NCI-H1092 treated with DMSO at 0.1 percent for 48 hours (cell line): ENCODE measurements around the gene EFHD1.

ENCODE experiments used
- DNase-seq: peaks from one replicate; lab custom pipeline; 2025; lab: John Stamatoyannopoulos, UW

Gene EFHD1, protein sequence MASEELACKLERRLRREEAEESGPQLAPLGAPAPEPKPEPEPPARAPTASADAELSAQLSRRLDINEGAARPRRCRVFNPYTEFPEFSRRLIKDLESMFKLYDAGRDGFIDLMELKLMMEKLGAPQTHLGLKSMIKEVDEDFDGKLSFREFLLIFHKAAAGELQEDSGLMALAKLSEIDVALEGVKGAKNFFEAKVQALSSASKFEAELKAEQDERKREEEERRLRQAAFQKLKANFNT

DNA sequence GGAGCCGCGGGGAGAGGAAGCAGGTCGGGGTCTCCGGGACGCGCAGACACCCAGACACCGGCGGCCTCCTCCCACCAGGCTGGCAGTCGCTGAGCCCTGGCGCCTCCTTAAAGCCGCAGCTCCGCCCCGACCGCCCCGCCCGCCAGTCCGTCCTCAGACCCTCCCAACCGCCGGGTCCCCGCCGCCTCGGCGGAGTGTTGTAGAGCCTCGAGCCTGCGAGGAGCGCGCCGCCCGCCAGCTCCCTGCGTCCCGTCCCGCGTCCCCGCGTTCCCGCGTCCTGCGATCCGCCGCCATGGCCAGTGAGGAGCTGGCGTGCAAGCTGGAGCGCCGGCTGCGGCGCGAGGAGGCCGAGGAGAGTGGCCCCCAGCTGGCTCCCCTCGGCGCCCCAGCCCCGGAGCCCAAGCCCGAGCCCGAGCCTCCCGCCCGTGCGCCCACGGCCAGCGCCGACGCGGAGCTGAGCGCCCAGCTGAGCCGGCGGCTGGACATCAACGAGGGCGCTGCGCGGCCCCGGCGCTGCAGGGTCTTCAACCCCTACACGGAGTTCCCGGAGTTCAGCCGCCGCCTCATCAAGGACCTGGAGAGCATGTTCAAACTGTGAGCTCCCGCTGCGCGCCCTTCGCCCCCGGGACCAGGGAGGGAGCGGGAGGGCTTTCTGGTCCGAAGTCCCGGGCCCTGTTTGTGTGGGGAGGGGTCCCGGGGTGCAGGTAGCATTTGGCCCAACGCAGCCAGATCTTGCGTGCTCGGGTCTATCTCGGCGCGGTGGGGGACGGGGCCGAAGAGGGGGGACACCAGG, at the start of gene EFHD1:
Gene EFHD1, plus strand, starts transcription at position 192 of the 793 bp plus-strand sequence. Its CDS starts 101 bp downstream, at position 293.
- peak; percentile 36 for DNase-seq

DNA sequence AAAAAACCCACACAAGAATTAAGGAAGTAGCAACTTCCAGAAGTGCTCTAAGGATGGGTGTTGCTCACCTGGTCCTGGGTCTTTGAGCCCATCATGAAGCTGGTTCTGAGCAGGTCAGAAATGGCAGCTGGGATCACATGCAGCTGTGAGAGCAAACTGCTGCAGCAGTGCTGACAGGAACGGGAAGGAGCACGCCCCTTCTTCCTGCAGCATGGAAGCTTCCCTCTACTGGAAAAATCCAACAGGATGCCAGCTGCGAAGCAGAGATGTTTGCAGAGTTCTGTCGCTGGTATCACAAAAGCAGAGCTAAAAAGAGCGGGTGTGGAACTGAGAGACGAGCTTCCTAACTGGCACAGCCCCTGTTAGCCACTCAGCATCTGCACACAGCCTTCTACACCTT, 49.2 kb upstream of the EFHD1 start:
- no peak for DNase-seq

DNA sequence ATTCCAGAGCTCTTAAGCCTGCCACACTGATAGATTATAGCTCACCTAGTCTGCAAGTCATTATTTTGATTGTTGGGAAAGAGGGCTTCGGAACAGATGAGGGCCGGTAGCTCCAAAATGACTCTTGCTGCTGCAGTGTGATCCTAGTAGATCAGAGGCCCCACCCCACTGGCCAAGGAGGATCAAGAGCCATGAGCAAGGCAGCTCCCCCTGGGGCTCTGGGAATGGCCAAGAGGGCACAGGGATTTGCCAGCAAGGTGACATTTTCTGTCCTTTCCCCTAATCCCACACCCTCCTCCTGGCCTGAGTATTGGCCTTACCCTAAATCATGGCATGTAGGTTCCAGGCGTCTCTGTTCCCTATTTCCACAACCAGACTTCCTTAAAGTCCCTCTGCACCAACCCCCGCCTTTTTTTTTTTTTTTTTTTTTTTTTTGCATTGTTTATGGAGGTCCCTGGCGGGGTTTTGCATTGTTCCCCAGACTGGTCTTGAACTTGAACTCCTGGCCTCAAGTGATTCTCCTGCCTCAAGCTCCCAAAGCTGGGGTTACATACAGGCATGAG, 46.4 kb upstream of the EFHD1 start:
- no peak for DNase-seq

DNA sequence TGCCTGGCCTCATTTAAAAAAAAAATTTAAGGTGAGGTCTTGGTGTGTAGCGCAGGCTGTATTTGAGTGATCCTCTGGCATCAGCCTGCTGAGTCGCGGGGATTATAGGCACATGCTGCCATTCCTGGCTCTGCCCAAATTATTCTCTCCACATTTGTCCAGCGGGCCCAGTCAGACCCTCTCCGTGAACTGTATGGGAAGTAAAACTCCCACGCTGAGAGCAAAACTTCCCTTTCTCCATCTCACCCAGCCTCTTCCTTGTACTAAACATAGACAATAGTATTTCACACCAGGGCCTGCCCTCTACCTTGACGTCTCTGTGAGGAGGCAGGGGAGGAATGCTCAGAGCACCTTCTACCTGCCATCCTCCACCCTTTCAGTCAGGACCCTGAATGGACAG, 45.9 kb upstream of the EFHD1 start:
- DNase-seq = no peak

DNA sequence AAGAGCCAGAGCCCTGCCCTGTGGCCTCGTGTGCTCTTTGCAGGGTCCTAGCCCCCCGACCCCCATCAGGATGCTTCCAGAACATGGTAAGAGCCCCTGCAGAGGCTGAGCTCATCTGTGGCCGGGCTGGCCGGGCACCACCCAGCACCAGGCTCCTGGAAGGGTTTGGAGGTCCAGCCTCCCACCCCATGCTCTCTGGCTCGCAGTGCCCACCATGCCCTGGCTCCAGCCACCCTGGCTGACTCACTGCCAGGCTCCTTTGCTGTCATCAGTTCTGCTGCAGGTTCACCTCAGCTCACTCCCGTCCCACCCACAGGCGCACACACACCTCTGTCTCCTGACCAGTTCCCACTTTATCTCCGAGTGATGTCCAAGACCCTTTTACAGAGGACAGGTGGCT, 45.4 kb upstream of the EFHD1 start:
- no peak for DNase-seq

DNA sequence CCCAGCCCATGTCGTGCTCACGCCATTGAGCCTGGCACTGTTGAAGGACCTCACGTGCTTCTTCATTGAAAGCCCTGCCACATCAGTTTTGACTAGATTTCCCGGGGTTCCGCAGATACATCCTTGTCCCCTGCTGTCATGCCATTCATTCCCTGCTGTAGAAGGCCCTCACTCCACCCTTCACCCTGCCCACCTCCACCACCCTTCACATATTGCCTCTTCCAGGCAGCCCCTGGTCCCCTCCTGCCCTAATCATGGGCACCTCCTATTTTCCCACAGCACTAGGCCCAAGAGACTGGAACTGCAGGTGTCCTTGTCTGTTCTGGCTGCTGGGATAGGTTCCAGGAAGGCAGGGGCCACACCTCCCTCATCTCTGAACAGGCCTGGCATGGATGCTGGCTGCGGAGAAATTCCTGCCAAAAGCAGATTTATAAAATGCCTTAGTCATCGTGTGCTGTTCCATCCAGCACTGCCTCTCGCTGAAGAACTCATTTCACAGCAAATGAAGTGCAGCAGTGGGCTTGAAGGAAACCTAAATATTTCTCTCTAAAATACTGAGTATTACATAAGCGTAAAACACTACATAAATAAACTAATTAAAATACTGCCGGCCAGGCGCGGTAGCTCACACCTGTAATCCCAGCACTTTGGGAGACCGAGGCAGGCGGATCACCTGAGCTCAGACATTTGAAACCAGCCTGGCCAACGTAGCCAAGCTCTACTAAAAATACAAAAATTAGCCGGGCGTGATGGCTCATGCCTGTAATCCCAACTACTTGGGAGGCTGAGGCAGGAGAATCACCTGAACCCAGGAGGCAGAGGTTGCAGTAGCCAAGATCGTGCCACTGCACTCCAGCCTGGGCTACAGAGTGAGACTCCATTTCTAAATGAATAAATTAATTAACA, 44.5 kb upstream of the EFHD1 start:
- DNase-seq = peak; percentile 16

DNA sequence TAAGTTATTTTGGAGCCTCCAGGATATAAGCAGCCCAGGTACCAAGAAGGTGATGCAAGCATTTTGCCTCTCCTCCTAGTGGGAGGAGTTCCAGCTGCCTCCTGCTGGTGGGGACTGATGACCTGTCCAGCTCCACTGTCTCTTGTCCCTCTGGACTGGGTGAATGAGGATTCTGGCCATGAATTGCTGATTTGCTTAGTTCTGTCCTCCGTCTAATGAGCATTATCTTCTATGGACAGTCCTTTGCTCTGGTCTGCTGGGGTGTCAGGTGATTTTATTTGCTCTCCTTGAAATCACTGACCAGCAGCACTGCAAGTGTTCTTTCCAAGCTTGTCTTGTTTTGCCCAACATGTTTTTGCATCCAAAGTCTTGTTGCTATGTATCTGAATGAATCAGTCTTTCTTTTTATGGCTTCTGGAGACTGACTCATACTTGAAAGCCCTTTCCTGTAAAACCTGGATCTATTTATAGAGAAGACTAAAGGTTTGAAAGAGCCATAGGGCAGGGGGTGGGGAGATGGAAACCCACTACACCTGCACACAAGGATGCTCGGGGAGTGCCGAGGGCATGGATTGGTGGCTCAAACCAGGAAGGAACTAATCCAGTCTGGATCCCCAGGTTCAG, 40.5 kb upstream of the EFHD1 start:
- no peak for DNase-seq

DNA sequence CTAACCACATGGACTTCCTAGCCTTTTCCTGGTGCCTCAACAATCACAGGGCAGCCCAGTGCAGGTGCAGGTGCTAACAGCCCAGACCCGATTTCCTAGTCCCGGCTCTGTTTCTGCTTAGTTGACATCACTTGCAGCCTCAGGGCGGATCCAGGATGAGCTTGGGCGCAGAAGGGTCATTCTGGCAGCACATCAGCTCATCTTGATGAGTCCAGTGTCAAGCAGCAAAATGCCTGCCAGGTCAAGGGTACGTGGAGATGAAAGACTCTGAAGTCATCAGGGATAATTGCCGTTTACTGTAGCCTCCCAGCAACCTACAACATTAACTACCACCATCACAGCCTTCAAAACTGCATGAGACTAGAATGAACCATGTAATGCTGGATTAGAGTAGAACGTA, 39.4 kb upstream of the EFHD1 start:
- no peak for DNase-seq

DNA sequence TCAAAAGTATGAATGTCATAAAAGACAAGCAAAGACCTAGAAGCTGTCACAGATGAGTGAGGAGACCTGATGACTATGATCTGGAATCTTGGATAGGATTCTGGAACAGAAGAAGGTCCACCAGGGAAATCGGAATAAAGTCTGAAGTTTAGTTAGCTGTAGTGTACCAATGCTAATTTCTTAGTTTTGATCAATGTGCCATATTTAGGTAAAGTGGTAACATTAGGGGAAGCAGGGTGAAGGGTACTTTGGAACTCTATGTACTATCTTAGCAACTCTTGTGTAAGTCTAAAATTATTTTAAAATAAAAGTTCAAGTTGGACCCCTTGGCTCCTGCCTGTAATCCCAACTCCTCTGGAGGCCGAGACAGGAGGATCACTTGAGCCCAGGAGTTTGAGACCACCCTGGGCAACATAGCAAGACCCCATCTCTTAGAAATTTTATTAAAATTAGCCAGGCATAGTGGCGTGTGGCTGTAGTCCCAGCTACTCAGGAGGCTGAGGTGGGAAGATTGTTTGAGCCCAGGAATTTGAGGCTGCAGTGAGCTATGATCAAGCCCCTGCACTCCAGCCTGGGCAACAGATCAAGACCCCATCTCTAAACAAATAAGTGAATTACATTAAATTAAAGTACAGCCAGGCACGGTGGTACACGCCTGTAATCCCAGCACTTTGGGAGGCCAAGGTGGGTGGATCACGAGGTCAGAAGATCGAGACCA, 35.9 kb upstream of the EFHD1 start:
- no peak for DNase-seq

DNA sequence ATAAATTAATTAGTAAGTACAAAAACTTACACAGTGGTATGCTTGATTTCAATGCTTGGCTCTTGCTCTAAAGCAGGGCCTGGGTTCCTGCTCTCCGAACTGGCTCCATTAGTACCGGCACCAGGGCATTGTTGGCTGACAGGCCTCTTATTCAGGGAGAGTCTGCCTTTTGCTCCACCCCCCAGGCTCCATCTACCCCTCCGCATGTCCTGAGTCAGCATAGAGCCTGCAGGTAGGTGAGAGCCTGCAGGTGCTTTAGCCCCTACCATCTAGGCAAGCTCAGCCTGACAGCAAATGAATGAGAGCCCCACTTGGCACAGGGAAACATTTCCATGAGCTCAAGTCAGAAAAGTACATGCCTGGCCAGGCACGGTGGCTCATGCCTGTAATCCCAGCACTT, 35.1 kb upstream of the EFHD1 start:
- DNase-seq = no peak

DNA sequence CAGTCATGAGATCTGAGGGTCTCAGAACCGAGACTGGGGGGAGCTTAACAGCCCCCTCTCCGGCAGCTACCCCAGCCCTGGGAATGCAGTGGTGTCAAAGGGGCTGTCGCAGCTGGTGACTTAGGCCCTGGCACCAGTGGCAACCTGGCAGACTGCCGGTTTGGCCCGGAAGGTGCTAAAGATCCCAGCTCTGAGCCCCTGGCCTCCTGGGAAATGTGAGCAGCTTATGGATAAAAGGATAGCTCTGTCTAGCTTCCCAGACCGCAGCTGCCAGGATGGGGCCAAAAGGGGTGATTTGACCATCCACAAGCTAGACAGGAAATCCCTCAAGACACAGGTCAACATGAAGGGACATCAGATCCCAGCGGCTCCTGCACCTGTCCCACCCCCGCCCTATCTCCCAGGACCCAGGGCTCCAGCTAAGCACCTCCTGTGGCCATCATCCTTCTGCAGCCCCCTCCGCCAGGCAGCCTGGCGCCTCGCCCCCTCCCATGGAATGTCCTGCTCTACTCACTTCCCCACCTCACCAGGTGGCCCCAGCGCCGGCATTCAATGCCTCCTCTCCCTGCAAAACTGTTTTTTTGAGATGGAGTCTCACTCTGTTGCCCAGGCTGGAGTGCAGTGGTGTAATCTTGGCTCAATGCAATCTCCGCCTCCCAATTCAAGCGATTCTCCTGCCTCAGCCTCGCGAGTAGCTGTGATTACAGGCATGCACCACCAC, 33.2 kb upstream of the EFHD1 start:
- DNase-seq = no peak

DNA sequence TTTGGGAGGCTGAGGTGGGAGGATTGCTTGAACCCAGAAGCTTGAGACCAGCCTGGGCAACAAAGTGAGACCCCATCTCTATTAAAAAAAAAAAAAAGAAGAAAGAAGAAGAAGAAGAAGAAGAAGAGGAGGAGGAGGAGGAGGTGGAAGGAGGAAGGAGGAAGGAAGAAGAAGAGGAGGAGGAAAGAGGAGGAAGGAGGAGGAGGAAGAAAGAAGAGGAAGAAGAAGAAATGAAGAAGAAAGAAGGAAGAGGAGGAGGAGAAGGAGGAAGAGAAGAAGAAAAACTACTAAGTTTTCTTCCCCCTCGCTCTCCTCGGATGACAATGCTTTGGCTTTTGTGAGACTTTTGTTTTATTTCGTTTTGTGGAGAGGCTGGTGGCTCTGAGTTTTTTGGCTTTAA, 30.1 kb upstream of the EFHD1 start:
- DNase-seq = no peak

DNA sequence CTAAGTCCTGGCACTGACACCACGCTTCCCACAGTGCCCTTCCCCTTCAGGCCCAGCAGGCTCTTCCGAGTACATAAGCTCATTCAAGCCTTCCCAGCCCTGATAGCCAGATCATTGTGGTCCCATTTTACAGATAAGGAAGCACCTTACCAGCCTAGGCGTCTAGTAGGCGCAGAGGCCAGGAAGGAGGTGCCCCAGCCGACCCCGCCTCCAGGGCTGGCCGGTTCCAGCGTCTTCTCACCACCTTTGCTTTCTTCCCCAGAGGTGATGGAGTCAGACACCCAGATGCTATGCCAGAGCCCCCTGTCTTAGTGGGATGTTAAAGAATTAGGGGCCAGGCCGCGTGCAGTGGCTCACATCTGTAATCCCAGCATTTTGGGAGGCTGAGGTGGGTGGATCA, 28.9 kb upstream of the EFHD1 start:
- DNase-seq = no peak

DNA sequence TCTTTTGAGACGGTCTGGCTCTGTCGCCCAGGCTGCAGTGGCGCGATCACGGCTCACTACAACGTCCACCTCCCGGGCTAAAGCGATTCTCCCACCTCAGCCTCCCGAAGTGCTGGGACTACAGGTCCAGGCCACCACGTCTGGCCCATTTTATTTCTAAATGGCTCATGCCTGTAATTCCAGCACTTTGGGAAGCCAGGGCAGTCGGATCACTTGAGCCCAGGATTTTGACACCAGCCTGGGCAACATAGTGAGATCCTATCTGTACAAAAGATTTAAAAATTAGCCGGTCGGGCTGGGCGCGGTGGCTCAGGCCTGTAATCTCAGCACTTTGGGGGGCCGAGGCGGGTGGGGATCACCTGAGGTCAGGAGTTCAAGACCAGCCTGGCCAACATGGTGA, 26.4 kb upstream of the EFHD1 start:
- DNase-seq = no peak

DNA sequence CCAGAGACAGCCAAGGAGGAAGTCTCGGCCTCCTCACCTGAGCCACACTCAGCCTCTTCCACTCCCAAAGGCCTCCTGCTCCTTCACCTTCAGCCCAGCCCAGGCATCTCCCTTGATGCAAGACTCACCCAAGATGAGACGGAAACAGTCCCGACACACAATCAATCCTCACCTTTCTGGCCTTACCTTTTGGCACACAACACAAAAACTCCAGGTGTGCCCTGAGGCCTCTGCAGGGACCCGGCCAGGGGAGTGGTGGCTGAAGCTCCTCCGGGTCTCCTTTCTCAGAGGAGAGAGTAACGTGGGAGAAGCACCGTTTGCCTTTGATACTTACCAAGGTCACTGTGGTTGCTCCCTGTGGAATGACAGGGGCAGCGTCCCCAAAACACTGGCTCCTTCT, 23.8 kb upstream of the EFHD1 start:
- DNase-seq = no peak

DNA sequence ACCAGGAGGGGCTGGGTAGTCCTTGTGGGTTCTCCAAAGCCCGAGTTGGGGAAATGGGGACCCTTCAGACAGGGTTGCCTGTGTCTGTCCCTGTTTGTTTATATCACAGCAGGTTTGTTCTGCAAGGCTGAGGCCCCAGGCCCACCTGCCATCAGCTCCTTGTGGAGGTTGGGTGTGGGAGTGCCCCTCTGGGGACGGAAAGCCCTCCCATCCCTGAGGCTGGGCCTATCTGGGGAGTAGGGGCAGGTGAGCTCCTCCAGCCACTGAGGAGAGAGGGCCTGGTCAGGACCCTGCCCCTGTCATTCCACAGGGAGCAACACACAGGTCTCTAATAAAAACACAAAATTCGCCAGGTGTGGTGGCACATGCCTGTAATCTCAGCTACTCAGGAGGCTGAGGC, 23.3 kb upstream of the EFHD1 start:
- no peak for DNase-seq

DNA sequence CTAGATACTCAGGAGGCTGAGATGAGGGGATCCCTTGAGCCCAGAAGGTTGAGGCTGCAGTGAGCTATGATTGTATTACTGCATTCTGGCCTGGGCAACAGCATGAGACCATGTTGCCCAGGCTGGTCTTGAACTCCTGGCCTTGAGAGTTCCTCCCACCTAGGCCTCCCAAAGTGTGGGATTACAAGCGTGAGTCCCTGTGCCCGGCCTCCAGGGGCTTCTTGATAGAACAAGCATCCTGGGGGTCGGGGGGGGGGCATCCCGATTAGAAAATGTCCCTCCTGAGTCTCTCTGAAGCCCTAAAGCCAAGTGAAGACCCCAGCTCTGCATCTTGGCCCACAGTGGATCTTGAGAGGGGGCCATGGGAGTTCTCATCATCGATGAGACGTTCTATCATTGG, 22.3 kb upstream of the EFHD1 start:
- no peak for DNase-seq

DNA sequence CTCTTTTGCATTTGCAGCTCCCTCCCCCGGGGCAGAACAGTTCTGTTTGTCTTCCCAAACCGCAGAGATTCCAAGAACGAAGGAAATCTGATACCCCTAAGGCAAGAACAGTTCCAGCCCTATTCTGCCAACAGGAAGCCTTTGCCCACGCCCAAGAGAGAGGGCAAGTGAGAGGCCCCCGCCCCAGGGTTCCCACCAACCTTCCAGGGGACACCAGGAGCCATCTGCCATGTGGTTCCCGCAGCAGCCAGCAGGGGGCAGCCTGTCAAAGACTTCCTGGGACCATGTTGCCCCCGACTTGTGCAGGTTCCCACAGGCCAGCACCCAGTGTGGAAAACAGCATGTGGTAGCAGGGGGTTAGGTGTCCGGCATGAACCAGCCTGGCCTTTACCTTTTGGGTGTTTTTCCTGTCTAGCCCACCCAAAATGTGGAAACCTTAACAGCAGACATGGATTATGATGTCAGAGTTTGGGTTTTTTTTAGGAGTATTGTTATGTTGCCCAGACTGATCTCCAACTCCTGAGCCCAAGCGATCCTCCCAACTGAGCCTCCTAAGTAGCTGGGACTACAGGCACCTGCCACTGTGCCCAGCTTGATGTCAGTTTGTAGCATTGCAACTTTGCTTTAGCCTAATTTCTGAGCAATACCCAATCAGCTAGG, 21.7 kb upstream of the EFHD1 start:
- DNase-seq = peak; percentile 37

DNA sequence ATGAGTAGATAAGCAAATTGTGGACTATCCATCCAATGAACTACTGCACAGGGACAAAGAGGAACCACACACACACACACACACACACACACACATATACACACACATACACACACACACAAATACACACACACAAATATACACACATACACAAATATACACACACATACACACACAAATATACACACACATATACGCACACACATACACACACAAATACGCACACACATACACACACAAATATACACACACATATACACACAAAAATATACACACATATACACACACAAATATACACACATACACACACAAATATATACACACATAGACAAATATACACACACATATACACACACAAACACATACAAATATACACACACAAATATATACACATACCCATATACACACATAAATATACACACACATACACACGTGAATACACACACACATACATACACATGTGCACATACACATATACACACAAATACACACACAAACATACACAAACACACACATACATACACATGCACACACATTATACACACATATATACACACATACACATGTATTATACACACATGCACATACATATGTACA, 19.8 kb upstream of the EFHD1 start:
- DNase-seq = no peak

DNA sequence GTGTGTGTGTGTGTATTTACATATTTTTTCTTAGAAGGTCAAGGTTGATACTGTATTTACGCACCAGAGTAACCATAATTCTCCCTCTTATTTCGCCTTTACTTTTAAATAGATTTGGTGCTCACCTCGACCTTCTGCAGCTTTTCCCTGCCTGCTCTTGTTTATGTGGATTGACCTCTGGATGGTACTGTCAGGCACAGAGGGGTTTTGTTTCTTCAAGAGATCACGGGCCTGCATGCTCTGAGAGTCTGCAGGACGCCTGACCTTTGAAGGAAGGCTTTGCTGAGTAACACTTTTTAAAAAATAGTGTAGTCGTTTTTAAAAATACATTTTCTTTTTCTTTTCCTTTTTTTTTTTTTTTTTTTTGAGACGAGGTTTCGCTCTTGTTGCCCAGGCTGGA, 18.1 kb upstream of the EFHD1 start:
- no peak for DNase-seq
